ENCODE results near the gene WASF1.
A peak's percentile ranks its signal among the peaks of the same experiment; 100 is the strongest.
"Not testable (repeated sequence)": the region's sequence is repeated elsewhere in the genome, so short reads cannot be mapped to it uniquely, and the experiment has no call there.

WASF1 gene

DNA sequence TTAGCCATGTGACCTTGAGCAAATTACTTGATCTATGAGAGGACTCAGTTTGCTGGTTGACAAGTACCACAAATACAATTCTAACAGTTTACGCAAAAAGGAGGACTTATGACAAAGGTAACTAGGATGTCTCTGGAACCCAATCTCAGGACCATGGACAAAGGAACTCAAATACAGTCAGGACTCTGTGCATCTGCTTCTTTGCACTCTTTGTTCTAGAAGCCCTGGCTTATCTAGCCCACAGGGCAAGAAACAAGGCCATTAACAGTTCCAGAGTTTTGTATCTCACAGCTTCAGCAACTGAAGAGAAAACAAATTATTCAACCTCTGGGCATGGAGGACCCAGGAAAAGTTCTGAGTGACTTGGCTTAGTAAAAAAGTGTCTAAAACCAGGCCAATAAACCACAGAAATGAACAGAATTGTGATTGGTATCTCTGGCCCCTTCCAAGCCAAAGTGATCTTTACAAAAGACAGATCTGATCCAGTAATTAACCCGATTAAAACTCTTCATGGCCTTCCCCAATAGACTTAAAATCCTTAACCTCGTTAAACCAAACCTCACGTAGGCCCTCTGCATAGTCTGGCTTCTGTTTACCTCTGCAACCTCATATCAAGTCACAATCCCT is 5.9 kb downstream of the WASF1 start:
- no peak for DNase-seq (ENCODE audit: low read depth)

DNA sequence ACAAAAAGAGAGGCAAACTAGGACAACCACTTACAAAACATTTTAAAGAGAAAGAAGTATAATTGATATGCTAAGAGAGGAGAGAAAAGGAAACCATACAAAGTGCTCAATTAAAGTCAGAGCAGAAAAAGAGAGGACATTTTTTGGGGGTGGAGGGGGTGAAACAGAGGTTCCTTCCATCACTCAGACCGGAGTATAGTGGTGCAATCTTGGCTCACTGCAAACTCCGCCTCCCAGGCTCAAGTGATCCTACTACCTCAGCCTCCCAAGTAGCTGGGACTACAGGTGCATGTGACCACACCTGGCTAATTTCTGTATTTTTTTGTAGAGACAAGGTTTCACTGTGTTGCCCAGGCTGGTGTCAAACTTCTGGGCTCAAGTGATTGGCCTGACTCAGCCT is 9.4 kb downstream of the WASF1 start:
- DNase-seq (ENCODE audit: low read depth), result no peak

DNA sequence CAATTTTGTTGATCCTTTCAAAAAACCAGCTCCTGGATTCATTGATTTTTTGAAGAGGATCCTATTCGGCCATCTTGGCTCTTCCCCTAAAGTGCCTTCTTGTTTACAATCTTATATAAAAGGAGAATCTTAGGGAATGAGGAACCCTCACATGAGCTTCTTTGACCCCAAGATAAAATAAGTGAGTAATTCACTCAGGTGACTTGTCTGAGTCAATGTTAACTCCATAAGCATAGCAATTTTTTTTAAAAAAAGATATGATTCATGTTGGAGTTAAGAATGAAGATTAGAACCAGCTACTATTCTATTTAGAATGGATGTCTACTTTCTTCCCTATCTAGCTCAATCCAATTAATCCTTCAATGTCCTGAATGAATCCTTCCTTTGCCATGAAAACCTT is 21.0 kb downstream of the WASF1 start:
- peak; percentile 21 for DNase-seq (ENCODE audit: low read depth)

DNA sequence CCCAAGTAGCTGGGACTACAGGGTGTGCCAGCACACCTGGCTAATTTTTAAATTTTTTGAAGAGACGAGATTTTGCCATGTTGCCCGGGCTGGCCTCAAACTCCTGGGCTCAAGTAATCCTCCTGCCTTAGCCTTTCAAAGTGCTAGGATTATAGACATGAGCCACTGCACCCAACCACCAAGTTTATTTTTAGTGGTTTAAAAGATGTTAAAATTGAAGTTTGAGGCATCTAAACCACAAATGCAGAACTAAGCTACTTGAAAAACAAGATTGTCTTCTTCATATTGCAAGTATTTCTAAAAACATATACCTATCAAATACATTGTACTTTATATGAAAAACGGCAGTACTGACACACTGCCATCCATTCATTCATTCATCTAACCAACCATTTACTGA is 31.6 kb downstream of the WASF1 start:
- DNase-seq (ENCODE audit: low read depth), result no peak

DNA sequence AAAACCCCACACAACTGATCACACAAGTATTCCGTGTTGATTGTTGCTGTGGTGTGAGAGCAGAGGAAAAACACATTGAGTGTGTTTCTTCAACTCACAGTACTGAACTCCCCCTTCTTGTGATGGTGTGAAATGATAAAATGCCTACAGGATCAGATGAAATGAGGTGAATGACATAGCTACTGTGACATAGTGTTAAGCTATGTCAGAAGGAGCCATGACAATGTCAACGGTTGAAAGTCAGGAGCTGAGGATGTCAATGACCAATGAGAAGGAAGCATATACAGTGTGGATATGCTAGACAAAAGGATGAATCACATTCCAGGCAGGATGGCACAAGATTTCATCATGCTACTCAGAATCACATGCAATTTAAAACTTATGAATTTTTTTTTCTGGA is 38.8 kb downstream of the WASF1 start:
- peak; percentile 50 for DNase-seq (ENCODE audit: low read depth)

DNA sequence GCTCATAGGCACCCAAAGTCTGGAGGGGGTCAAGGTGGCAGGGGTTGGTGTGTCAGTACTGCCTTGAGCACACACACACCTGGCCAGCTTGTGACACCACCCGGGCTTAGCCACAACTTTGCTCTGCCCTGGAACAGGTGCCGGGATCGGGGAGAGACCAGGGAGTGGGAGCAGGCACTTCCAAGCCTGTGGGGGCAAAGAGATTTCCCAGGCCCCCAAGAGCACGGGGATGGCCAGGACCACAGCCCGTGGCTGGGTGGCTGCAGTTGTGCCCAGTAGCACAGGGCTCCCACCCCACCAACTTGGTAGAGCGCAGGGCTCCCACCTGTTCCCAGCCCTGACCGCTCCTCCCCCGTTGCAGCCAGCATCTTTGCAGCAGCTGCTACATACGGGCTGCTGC is 40.4 kb downstream of the WASF1 start:
- no peak for DNase-seq (ENCODE audit: low read depth)

DNA sequence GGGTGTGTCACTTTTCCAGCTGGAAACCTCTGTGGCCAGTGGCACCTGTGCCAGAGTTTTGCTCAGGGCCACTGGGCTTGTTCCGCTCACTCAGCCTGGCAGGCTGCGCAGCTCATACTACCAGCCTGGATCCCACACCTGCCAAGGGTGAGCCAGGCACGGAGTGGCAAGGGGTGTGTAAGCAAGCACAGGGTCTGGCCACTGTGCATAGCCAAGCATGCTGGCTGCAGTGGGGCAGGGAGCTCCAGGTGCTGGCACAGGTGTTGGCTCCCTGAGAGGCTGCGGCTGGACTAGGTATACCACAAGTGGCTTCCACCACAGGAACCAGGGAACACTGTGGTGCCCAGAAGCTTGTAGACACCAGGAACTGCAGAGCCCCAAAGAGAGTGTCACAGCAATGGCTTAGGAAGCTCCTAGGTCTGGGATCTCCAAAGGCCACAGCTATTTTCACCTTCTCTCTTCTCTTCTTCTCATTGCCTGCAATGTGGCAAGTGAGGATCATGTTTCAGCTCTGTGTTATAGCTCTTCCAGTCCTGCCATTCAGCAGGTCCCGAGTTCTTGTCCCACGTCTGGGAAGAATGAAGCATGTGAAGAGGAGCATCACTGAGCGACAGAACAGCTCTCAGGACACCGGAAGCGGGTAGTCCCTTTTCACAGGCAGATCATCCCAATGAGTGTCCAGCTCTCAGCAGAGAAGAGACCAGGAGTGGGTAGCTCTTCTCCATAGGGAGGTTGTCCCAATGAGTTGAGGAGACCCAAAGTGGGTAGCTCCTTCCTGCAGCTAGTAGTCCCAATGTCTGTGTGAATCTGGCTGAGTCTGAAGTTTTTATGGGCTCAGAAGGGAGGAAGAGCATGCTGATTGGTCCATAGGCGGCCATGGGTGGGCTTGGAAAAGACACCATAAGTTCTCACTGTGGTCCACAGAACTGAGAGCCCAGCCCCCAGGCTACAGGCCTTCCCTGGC is 41.3 kb downstream of the WASF1 start:
- DNase-seq (ENCODE audit: low read depth), result no peak

DNA sequence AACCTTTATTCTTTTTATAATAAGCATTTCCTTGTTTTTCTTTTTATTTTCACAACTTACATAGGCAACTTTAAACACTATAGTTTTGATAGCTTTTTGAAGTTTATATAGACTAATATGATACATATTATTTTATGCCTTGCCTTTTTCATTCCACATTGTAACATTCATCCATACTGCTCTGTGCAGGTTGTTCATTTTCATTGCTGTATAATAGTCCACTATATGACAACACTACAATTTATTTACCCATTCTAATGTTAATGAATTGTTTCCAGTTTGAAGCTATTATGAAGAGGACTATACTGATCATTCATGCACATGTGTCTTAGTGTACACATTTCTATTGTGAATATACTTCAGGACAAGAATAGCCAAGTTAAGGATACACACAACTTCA is 49.1 kb downstream of the WASF1 start:
- DNase-seq (ENCODE audit: low read depth), result no peak

DNA sequence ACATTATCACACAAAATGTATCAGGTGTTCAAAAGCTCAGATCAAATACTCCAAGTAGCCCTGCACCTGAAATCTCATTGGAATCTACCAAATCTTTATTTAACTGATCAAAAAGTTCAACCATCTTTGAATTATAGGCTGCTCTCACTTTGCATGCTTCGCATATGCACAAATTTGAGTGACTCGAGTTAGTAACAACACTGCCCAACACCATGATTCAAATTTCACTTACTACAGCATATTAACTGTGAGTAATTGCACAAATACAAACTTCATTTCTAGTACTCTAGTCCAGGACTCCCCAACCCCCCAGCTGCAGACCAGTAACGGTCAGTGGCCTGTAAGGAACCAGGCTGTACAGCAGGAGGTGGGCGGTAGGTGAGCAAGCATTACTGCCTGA is 51.1 kb downstream of the WASF1 start:
- DNase-seq (ENCODE audit: low read depth), result no peak

DNA sequence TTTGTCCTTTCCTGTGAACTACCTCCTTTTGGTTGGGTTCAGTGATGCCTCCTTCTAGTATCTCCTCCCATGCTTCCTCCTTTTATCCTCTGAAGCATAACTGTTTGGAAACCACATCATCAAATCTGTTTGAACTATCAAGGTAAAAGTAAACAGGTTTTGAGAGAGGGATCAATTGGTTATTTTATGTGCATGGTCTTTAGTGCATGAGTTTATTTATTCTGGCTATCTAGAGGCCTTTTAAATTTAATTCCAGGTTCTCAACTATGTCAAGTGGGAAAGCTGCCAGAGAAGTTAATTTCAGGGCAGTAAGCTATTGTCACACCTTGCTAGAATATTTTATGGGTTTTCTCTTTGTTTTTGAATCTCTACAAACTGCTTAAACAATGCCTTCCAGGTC is 54.1 kb downstream of the WASF1 start:
- DNase-seq (ENCODE audit: low read depth), result no peak

DNA sequence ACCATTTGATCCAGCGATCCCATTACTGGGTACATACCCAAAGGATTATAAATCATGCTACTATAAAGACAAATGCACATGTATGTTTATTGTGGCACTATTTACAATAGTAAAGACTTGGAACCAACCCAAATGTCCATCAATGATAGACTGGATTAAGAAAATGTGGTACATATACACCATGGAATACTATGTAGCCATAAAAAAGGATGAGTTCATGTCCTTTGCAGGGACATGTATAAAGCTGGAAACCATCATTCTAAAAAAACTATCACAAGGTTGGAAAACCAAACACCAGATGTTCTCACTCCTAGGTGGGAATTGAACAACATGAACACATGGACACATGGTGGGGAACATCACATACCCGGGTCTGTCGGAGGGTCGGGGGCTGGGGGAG is 57.8 kb downstream of the WASF1 start:
- DNase-seq (ENCODE audit: low read depth), result not testable (repeated sequence)

DNA sequence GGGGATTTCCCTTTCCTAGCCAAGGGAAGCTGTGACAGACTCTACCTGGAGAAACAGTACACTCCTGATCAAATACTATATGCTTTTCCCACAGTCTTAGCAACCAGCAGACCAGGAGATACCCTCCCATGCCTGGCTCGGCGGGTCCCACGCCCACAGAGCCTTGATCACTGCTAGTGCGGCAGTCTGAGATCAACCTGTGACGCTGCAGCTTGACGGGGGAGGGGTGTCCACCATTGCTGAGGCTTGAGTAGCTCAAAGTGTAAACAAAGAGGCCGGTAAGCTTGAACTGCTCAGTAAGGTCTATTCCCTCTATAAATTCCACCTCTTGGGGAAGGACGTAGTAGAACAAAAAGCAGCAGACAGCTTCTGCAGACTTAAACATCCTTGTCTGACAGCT is 63.2 kb downstream of the WASF1 start:
- DNase-seq (ENCODE audit: low read depth), result no peak

DNA sequence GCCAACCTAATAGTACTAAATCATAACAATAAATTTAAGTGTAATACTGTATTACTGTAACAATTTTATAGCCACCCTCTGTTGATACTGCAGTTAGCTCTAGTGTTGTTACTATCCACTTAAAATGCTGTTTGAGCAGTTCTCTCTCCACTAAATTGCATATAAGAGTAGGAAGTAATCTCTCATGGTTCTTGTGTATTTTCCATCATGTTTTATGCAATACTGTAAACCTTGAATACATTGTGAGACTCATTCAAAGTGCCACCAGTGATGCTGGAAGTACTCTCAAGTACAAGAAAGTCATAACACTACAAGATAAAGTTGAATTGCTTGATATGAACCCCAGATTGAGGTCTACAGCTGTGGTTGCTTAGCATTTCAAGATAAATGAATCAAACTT is 65.5 kb downstream of the WASF1 start:
- no peak for DNase-seq (ENCODE audit: low read depth)

DNA sequence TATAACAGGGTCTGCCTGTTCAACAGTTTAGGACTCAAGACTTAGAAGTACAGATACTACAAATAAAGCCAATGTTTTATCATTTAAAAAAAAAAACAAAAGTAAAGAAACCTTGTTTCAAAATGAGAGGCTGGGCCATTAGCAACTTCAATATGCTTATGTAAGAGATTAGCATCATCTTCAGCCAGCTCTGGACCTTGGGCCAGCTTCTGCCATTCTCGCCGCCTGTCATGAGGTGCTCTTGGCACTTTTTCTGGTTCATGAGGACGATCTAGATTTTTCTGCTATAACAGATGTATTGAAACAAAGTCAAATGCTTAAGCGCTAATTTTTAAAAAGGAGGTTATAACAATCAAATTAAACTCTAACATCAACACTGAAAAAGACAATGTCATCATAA is 74.2 kb downstream of the WASF1 start:
- no peak for DNase-seq (ENCODE audit: low read depth)

DNA sequence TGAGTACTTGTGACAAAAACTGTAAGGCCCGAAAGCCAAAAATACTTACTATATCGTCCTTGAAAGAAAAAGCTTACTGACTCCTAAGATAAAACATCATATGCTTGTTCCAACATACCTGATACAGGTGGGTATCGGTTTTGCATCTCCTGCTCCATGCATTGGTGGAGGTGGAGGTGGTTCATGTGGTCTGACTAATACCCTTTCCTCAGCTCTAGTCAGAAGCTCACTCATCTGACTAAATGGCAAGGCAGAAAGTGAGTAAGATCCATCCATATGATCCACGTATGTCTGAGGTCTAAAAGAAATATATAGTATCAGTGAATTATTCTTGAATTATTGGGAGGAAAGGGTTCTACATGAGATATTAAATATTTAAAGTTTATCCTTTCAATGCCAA is 76.2 kb downstream of the WASF1 start:
- no peak for DNase-seq (ENCODE audit: low read depth)

DNA sequence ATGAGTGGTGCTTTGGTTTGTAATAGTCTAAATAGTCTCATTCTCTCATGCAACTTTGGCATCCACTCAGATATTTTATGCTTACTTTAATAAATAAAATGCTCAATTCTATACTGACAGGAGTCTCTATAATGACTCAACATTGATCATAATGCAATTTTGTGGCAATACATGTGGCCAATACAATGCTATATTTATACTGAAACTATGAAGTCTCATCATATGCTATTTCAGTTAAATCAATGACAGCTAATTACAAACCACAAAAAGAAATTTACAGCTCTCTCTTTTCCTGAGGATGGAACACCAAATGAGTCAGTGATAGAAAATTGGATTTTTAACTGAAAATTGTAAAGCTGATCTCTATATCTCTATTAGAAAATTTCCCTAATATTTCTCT is 77.1 kb downstream of the WASF1 start:
- DNase-seq (ENCODE audit: low read depth), result no peak

DNA sequence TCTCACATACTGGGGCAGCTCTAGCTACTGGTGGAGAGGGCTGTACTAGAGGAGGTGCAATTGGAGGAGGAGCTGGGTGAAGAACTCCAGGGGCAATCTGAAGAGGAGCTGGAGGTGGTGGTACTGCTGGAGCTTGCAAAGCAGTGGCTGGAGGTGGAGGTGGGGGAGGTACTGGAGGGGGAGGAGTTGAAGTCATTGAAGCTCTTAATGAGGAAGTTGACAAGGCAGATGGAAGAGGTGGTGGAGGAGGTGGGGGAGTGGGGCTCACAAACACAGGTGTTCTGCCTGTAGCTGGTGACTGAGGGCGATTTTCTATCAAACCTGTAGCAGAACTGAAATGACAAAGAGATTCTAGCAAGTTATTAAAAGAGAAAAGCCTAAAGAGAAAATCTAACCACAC is 77.6 kb downstream of the WASF1 start:
- no peak for DNase-seq (ENCODE audit: low read depth)

DNA sequence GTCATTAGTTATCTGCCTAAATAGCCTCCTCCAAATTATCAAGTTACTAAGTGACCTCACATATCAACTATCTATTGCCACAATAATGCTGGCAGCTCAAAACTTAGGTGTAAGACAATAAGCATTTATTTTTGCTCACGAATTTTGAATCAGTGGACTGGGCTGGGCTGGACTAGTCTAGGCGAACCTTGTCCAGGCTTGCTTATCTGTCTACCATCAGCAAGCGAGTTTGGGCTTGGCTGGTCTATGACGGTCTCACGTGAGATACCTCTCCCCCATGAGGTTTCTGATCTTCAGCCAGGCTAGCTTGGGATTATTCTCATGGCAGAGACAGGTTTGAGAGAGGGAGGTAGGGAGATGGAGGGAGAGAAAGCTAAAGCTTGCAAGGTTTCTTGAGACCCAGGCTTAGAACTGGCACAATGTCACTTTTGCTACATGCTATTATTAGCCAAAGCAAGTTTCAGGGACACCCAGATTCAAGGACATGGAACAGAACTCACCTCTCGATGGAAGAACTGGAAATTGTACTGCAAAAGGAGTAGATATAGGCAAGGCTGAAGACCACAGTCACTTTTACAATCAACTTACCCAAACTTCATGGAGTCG is 80.9 kb downstream of the WASF1 start:
- DNase-seq (ENCODE audit: low read depth), result no peak

DNA sequence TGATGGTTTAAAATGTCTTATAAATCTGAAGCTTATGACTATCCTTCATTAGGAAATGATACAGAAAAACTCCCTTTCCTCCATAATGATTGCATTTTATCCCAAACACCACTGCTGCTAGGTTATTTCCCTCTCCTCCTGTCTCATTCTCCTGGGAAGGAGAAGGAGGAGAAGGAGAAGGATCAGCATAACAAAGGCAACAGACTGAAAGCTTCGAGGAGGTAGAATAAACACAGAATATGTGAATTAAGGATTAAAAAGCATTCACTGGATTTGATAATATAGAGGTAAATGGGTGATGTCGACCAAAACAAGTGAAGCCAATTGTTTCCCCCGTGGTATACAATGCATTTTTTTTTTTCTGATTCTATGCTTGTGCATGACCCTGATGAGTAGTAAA is 82.0 kb downstream of the WASF1 start:
- DNase-seq (ENCODE audit: low read depth), result peak; percentile 3

DNA sequence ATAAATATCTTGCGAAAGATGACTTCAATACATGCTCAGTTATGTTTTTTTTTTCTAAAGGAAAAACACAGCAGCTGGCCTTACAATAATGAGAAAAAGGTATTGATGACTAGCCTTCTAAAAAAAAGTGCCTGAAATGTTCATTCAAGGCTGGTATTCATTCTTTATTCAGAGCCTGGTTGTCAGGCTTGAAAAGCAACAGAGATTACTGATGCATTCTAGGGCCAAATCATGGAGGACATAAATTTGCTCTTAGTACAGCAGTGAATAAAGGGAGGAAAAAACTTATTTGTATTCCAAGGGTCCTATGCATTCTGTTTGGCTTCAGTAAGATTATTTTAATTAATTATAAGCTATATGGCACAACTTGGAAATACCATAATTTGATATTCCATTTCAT is 83.5 kb downstream of the WASF1 start:
- no peak for DNase-seq (ENCODE audit: low read depth)

DNA sequence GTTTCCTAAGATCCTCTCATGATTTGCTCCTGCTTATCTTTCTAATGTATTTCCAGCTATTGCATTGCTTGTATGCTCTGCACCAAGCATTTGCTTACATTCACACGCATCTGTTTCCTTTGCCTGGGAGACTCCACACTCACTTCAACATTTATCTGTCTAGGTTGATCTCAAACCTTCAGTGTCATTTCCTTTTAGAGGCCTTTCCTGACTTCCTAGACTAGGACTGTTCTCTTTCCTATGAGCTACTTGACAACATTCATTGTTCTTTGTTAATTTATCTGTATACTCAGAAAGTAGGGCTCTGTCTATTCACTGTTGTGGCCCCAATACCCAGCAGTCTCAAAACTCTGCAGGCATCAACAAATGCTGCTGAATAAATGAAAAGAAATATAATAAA is 84.4 kb downstream of the WASF1 start:
- DNase-seq (ENCODE audit: low read depth), result peak; percentile 9

DNA sequence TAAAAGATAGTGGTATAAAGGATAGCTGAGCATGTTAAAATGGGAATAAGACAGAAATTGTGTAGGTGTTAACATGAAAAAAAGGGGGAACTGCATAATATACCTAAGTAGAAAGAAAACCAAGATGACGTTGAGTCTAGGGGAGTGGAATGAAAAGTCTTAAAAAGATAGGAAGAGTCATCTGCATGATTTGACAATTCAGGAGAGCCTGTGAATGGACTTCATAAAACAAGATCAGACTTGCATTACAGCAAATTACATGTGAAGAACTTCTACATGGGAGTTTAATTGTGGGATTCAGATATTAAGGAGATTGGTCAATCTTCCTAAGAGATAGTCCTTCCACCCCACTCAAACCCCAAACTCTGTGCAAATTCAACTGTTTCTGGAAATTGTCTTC is 85.5 kb downstream of the WASF1 start:
- DNase-seq (ENCODE audit: low read depth), result no peak

DNA sequence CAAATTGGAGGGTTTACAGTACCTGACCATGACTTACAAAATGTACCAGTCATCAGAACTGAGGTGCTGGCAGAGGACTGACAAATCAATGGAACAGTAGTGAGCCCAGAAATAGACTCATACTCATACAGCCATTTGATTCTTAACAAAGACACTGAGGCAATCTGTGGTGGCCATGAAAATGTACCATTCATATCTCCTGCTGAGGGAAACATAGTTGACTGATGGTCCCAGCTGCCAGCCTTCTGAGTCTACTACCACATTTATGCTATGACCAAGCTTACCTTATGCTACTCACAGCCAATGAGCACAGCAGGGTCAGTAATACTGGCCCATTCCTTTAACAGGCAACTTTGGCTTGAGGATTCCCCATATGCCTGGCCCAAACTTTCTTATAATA is 88.6 kb downstream of the WASF1 start:
- no peak for DNase-seq (ENCODE audit: low read depth)
